WTC11 (cell line): ENCODE measurements around the gene WDR5B. TPM values are rescaled to one million over a fixed set of nuclear protein-coding genes. Genes with fewer than 3 reads are reported as not detected.

ENCODE experiments used
- ATAC-seq: fragments of 200-7000 bp; cut with Tn5 transposase; 2 replicates; pipeline ENCODE4 v1.10.0; 2021; ENCODE audit warnings: mild to moderate bottlenecking, moderate library complexity
- CTCF ChIA-PET: fragments of 300-600 bp; sonication (Branson Sonifier 250); formaldehyde crosslinking; loops from one replicate; lab custom pipeline; 2021; ENCODE audit warnings: antibody characterized with exemption; lab: Charles Lee
- POLR2A ChIA-PET: fragments of 350-600 bp; sonication (Branson Sonifier 250); formaldehyde crosslinking; loops from one replicate; lab custom pipeline; 2021; ENCODE audit warnings: antibody characterized with exemption; lab: Charles Lee
- DNase-seq: peaks from one replicate; pipeline ENCODE4 v3.0.0; 2021; ENCODE audit warnings: low spot score
- H3K27ac Mint-ChIP-seq: 2 replicates; pipeline ENCODE4 v1.8.0; 2021; ENCODE audit warnings: mixed read lengths
- H3K27me3 Mint-ChIP-seq: 2 replicates; pipeline ENCODE4 v1.8.0; 2021; ENCODE audit warnings: low read depth, mild to moderate bottlenecking, moderate library complexity, mixed read lengths
- H3K36me3 Mint-ChIP-seq: 2 replicates; pipeline ENCODE4 v1.8.0; 2021; ENCODE audit warnings: mixed read lengths
- H3K4me1 Mint-ChIP-seq: 2 replicates; pipeline ENCODE4 v1.8.0; 2022; ENCODE audit warnings: mixed read lengths
- H3K4me3 Mint-ChIP-seq: 2 replicates; pipeline ENCODE4 v1.8.0; 2021; ENCODE audit warnings: mild to moderate bottlenecking, moderate library complexity, mixed read lengths
- H3K9me3 Mint-ChIP-seq: 2 replicates; pipeline ENCODE4 v1.8.0; 2021; ENCODE audit warnings: mixed read lengths
- E2F5 ChIP-seq: sonication (generic); formaldehyde crosslinking; IDR thresholded peaks from 2 replicates; pipeline ENCODE4 v1.8.1; 2022; ENCODE audit warnings: mild to moderate bottlenecking, moderate library complexity, missing genetic modification reagents
- ELF4 ChIP-seq: sonication (generic); formaldehyde crosslinking; IDR thresholded peaks from 2 replicates; pipeline ENCODE4 v1.8.1; 2022; ENCODE audit warnings: low read depth, mild to moderate bottlenecking, moderate library complexity, missing genetic modification reagents
- EMX1 ChIP-seq: fragments of 250-450 bp; sonication (Bioruptor Pico); IDR thresholded peaks from 2 replicates; pipeline ENCODE4 v1.8.0; 2021; ENCODE audit warnings: mild to moderate bottlenecking
- ERG ChIP-seq: fragments of 250-450 bp; sonication (Bioruptor Pico); IDR thresholded peaks from 2 replicates; pipeline ENCODE4 v1.8.0; 2021; ENCODE audit warnings: mild to moderate bottlenecking
- ESRRA ChIP-seq: sonication (generic); formaldehyde crosslinking; IDR thresholded peaks from 2 replicates; pipeline ENCODE4 v1.8.1; 2022; ENCODE audit warnings: mild to moderate bottlenecking, missing genetic modification reagents, borderline replicate concordance
- FOXJ3 ChIP-seq: sonication (generic); formaldehyde crosslinking; IDR thresholded peaks from 2 replicates; pipeline ENCODE4 v1.9.0; 2021; ENCODE audit warnings: missing genetic modification reagents, mild to moderate bottlenecking, borderline replicate concordance
- GTF2I ChIP-seq: fragments of 250-450 bp; sonication (Bioruptor Pico); conservative IDR thresholded peaks from 2 replicates; pipeline ENCODE4 v1.4.0; 2021; ENCODE audit warnings: mild to moderate bottlenecking
- JAZF1 ChIP-seq: fragments of 250-450 bp; sonication (Bioruptor Pico); IDR thresholded peaks from 2 replicates; pipeline ENCODE4 v1.9.0; 2021; ENCODE audit warnings: moderate library complexity, mild to moderate bottlenecking, inconsistent platforms
- KAT7 ChIP-seq: sonication (generic); formaldehyde crosslinking; IDR thresholded peaks from 2 replicates; pipeline ENCODE4 v1.8.1; 2023; ENCODE audit warnings: missing genetic modification reagents, mild to moderate bottlenecking, borderline replicate concordance
- MAX ChIP-seq: sonication (generic); formaldehyde crosslinking; IDR thresholded peaks from 2 replicates; pipeline ENCODE4 v1.8.0; 2022; ENCODE audit warnings: mild to moderate bottlenecking, missing genetic modification reagents
- NFYB ChIP-seq: sonication (generic); formaldehyde crosslinking; conservative IDR thresholded peaks from 2 replicates; pipeline ENCODE4 v1.8.0; 2022; ENCODE audit warnings: low read depth, missing genetic modification reagents
- NR1H2 ChIP-seq: sonication (generic); formaldehyde crosslinking; IDR thresholded peaks from 2 replicates; pipeline ENCODE4 v1.9.0; 2021; ENCODE audit warnings: mild to moderate bottlenecking, moderate library complexity, missing genetic modification reagents
- NR2C2 ChIP-seq: sonication (generic); formaldehyde crosslinking; IDR thresholded peaks from 2 replicates; pipeline ENCODE4 v1.8.0; 2022; ENCODE audit warnings: mild to moderate bottlenecking, missing genetic modification reagents
- NR3C1 ChIP-seq: sonication (generic); formaldehyde crosslinking; conservative IDR thresholded peaks from 2 replicates; pipeline ENCODE4 v1.8.1; 2023; ENCODE audit warnings: low read depth, mild to moderate bottlenecking, missing genetic modification reagents
- PRRX2 ChIP-seq: fragments of 250-450 bp; sonication (Bioruptor Pico); IDR thresholded peaks from 2 replicates; pipeline ENCODE4 v1.8.0; 2021; ENCODE audit warnings: mild to moderate bottlenecking
- RORB ChIP-seq: fragments of 250-450 bp; sonication (Bioruptor Pico); IDR thresholded peaks from 2 replicates; pipeline ENCODE4 v1.9.0; 2021; ENCODE audit warnings: mild to moderate bottlenecking
- SMAD3 ChIP-seq: sonication (generic); formaldehyde crosslinking; IDR thresholded peaks from 2 replicates; pipeline ENCODE4 v1.8.0; 2022; ENCODE audit warnings: missing genetic modification reagents, mild to moderate bottlenecking, borderline replicate concordance
- SOX15 ChIP-seq: fragments of 250-450 bp; sonication (Bioruptor Pico); IDR thresholded peaks from 2 replicates; pipeline ENCODE4 v1.9.0; 2021; ENCODE audit warnings: mild to moderate bottlenecking
- STAT6 ChIP-seq: sonication (generic); formaldehyde crosslinking; conservative IDR thresholded peaks from 2 replicates; pipeline ENCODE4 v1.8.1; 2023; ENCODE audit warnings: mild to moderate bottlenecking, low read depth, missing genetic modification reagents, moderate library complexity
- USF2 ChIP-seq: sonication (generic); formaldehyde crosslinking; IDR thresholded peaks from 2 replicates; pipeline ENCODE4 v1.8.1; 2023; ENCODE audit warnings: mild to moderate bottlenecking, missing genetic modification reagents, moderate library complexity
- ZMAT4 ChIP-seq: fragments of 250-450 bp; sonication (Bioruptor Pico); IDR thresholded peaks from 2 replicates; pipeline ENCODE4 v1.9.0; 2021; ENCODE audit warnings: mild to moderate bottlenecking
- ZNF121 ChIP-seq: sonication (generic); formaldehyde crosslinking; IDR thresholded peaks from 2 replicates; pipeline ENCODE4 v1.8.0; 2023; ENCODE audit warnings: missing genetic modification reagents
- ZNF219 ChIP-seq: sonication (generic); formaldehyde crosslinking; IDR thresholded peaks from 2 replicates; pipeline ENCODE4 v1.8.0; 2023; ENCODE audit warnings: missing genetic modification reagents, mild to moderate bottlenecking, borderline replicate concordance
- ZNF281 ChIP-seq: sonication (generic); formaldehyde crosslinking; IDR thresholded peaks from 2 replicates; pipeline ENCODE4 v1.8.0; 2023; ENCODE audit warnings: mild to moderate bottlenecking, missing genetic modification reagents
- ZNF396 ChIP-seq: fragments of 250-450 bp; sonication (Bioruptor Pico); IDR thresholded peaks from 2 replicates; pipeline ENCODE4 v1.8.0; 2021; ENCODE audit warnings: mild to moderate bottlenecking, moderate library complexity, borderline replicate concordance
- total RNA-seq: library from RNA; stranded (reverse); gene quantifications from 3 replicates; pipeline ENCODE4 v1.2.3, GENCODE V29; 2021

Gene WDR5B
- total RNA-seq, 1 experiment from 2014 or later = 2.8 TPM

GRCh38 chr3:122414391-122414790 lies 1.5 kb downstream of the WDR5B start:
- Mint-ChIP-seq H3K27ac (peak overlapping the region; percentile 95; the same call in 1 of the 2 replicates), H3K9me3 (no peaks in the 10 kb centered on the region), H3K36me3 (peaks cover 10% of the 10 kb centered on the region), H3K4me1 (peaks cover 17% of the 10 kb centered on the region), H3K4me3 (peak overlapping the region; percentile 95), H3K27me3 (no peaks in the 10 kb centered on the region)
- no peak for ATAC-seq
- ChIA-PET CTCF (interaction anchor here (2.7 to 3.0 kb wide), 2 partner anchors 30 to 265 kb away, joined by 13 to 16 read pairs; partner anchors contain the start of genes FAM162A and PARP14), POLR2A (no interaction called here)
- no peak for DNase-seq
- TF ChIP-seq MAX (CRISPR knock-in tag) (no peak), ZNF396 (CRISPR knock-in tag) (no peak), ZMAT4 (CRISPR knock-in tag) (no peak), SOX15 (CRISPR knock-in tag) (no peak), RORB (CRISPR knock-in tag) (no peak), PRRX2 (no peak), JAZF1 (CRISPR knock-in tag) (no peak), E2F5 (CRISPR knock-in tag) (no peak), FOXJ3 (CRISPR knock-in tag) (no peak), NR3C1 (CRISPR knock-in tag) (no peak), NR1H2 (CRISPR knock-in tag) (no peak), GTF2I (no peak)

- POLR2A ChIA-PET = no interaction called here
- no peak overlapping the region for H3K27ac Mint-ChIP-seq
- CTCF ChIA-PET = no interaction called here
- TF ChIP-seq ZNF219 (no peak), ZNF281 (no peak), ERG (CRISPR knock-in tag) (no peak), ELF4 (CRISPR knock-in tag) (no peak), ZNF121 (no peak), SMAD3 (no peak), NFYB (CRISPR knock-in tag) (no peak), ZMAT4 (CRISPR knock-in tag) (no peak), USF2 (CRISPR knock-in tag) (no peak), NR2C2 (no peak), KAT7 (no peak), EMX1 (no peak), ESRRA (CRISPR knock-in tag) (no peak), STAT6 (CRISPR knock-in tag) (no peak)
Measured at GRCh38 chr3:122410639-122411038, 5.2 kb downstream of the WDR5B start.

More at GRCh38 chr3:122410639-122411038, 5.2 kb downstream of the WDR5B start:
- no peak for ATAC-seq
- no peak for DNase-seq
- no peak overlapping the region for H3K4me3 Mint-ChIP-seq
- H3K36me3 Mint-ChIP-seq = peaks cover 42% of the 10 kb centered on the region
- H3K27me3 Mint-ChIP-seq = no peaks in the 10 kb centered on the region
- peaks cover 9% of the 10 kb centered on the region for H3K4me1 Mint-ChIP-seq
- no peaks in the 10 kb centered on the region for H3K9me3 Mint-ChIP-seq
